ENCODE data around the gene GALNT18. TPM values are rescaled to one million over a fixed set of nuclear protein-coding genes. Genes with fewer than 3 reads are reported as not detected.

GALNT18 gene
- total RNA-seq, 2 experiments from 2014 or later = 0.69 to 0.71 TPM

- H3K4me1 Mint-ChIP-seq = no peaks in the 10 kb centered on the region
- no peaks in the 10 kb centered on the region for H3K9me3 Mint-ChIP-seq
- H3K27me3 Mint-ChIP-seq = no peaks in the 10 kb centered on the region
- no peak overlapping the region for H3K4me3 Mint-ChIP-seq
- H3K27ac Mint-ChIP-seq = no peak overlapping the region
- DNase-seq = no peak
- ChIA-PET POLR2A (no interaction called here), CTCF (interaction anchor here (0.6 kb wide), 1 partner anchor 1029 kb away, joined by 3 read pairs; no protein-coding TSS in a partner anchor)
- no peaks in the 10 kb centered on the region for H3K36me3 Mint-ChIP-seq (ENCODE audit: low read depth)
Measured at GRCh38 chr11:11427542-11427941, 194.3 kb downstream of the GALNT18 start.

- H3K27ac Mint-ChIP-seq = no peak overlapping the region
- ChIA-PET POLR2A (no interaction called here), CTCF (interaction anchor here (0.6 kb wide), 1 partner anchor 1030 kb away, joined by 3 read pairs; no protein-coding TSS in a partner anchor)
- no peaks in the 10 kb centered on the region for H3K27me3 Mint-ChIP-seq
- H3K9me3 Mint-ChIP-seq = no peaks in the 10 kb centered on the region
- H3K4me1 Mint-ChIP-seq = no peaks in the 10 kb centered on the region
- H3K4me3 Mint-ChIP-seq = no peak overlapping the region
- no peak for DNase-seq
- H3K36me3 Mint-ChIP-seq (ENCODE audit: low read depth) = no peaks in the 10 kb centered on the region
Measured at GRCh38 chr11:11427140-11427539, 194.7 kb downstream of the GALNT18 start.

- no peaks in the 10 kb centered on the region for H3K9me3 Mint-ChIP-seq
- DNase-seq = no peak
- H3K4me1 Mint-ChIP-seq = no peaks in the 10 kb centered on the region
- CTCF ChIA-PET = no interaction called here
- no peak overlapping the region for H3K27ac Mint-ChIP-seq
- H3K4me3 Mint-ChIP-seq = no peak overlapping the region
- POLR2A ChIA-PET = no interaction called here
- H3K36me3 Mint-ChIP-seq (ENCODE audit: low read depth) = no peaks in the 10 kb centered on the region
- no peaks in the 10 kb centered on the region for H3K27me3 Mint-ChIP-seq
Measured at GRCh38 chr11:11426226-11426952, 195.4 kb downstream of the GALNT18 start.

- Mint-ChIP-seq H3K4me1 (no peaks in the 10 kb centered on the region), H3K27me3 (no peaks in the 10 kb centered on the region), H3K4me3 (no peak overlapping the region), H3K36me3 (ENCODE audit: low read depth) (no peaks in the 10 kb centered on the region), H3K27ac (no peak overlapping the region), H3K9me3 (no peaks in the 10 kb centered on the region)
- ChIA-PET CTCF (no interaction called here), POLR2A (no interaction called here)
- no peak for DNase-seq
Measured at GRCh38 chr11:11425806-11426205, 196.0 kb downstream of the GALNT18 start.

- DNase-seq = no peak
- no peak overlapping the region for H3K27ac Mint-ChIP-seq
- POLR2A ChIA-PET = no interaction called here
- no peaks in the 10 kb centered on the region for H3K27me3 Mint-ChIP-seq
- no peaks in the 10 kb centered on the region for H3K9me3 Mint-ChIP-seq
- CTCF ChIA-PET = no interaction called here
- H3K4me3 Mint-ChIP-seq = no peak overlapping the region
- H3K4me1 Mint-ChIP-seq = no peaks in the 10 kb centered on the region
- no peaks in the 10 kb centered on the region for H3K36me3 Mint-ChIP-seq (ENCODE audit: low read depth)
Measured at GRCh38 chr11:11424688-11425087, 197.1 kb downstream of the GALNT18 start.

- DNase-seq = no peak
- no peak overlapping the region for H3K4me3 Mint-ChIP-seq
- H3K27ac Mint-ChIP-seq = no peak overlapping the region
- peaks cover 7% of the 10 kb centered on the region for H3K27me3 Mint-ChIP-seq
- H3K4me1 Mint-ChIP-seq = no peaks in the 10 kb centered on the region
- H3K36me3 Mint-ChIP-seq (ENCODE audit: low read depth) = no peaks in the 10 kb centered on the region
- ChIA-PET POLR2A (no interaction called here), CTCF (no interaction called here)
- H3K9me3 Mint-ChIP-seq = no peaks in the 10 kb centered on the region
Measured at GRCh38 chr11:11422411-11423128, 199.2 kb downstream of the GALNT18 start.

- Mint-ChIP-seq H3K27ac (no peak overlapping the region), H3K4me1 (peaks cover 6% of the 10 kb centered on the region), H3K36me3 (ENCODE audit: low read depth) (no peaks in the 10 kb centered on the region), H3K9me3 (no peaks in the 10 kb centered on the region), H3K4me3 (no peak overlapping the region), H3K27me3 (peaks cover 8% of the 10 kb centered on the region)
- no peak for DNase-seq
- POLR2A ChIA-PET = no interaction called here
- CTCF ChIA-PET = interaction anchor here (1.5 kb wide), 1 partner anchor 12 kb away, joined by 6 read pairs; no protein-coding TSS in a partner anchor
Measured at GRCh38 chr11:11421509-11421908, 200.3 kb downstream of the GALNT18 start.

GRCh38 chr11:11420899-11421285, 200.9 kb downstream of the GALNT18 start:
- POLR2A ChIA-PET = no interaction called here
- Mint-ChIP-seq H3K4me1 (peaks cover 10% of the 10 kb centered on the region), H3K27me3 (peaks cover 12% of the 10 kb centered on the region), H3K27ac (no peak overlapping the region), H3K9me3 (no peaks in the 10 kb centered on the region), H3K36me3 (ENCODE audit: low read depth) (no peaks in the 10 kb centered on the region), H3K4me3 (no peak overlapping the region)
- DNase-seq = no peak
- CTCF ChIA-PET = interaction anchor here (1.5 kb wide), 1 partner anchor 12 kb away, joined by 6 read pairs; no protein-coding TSS in a partner anchor

- no peak for DNase-seq
- no peak overlapping the region for H3K27ac Mint-ChIP-seq
- H3K4me1 Mint-ChIP-seq = peaks cover 10% of the 10 kb centered on the region
- H3K4me3 Mint-ChIP-seq = no peak overlapping the region
- H3K27me3 Mint-ChIP-seq = peaks cover 12% of the 10 kb centered on the region
- no peaks in the 10 kb centered on the region for H3K9me3 Mint-ChIP-seq
- ChIA-PET POLR2A (no interaction called here), CTCF (interaction anchor here (1.5 kb wide), 1 partner anchor 13 kb away, joined by 6 read pairs; no protein-coding TSS in a partner anchor)
- H3K36me3 Mint-ChIP-seq (ENCODE audit: low read depth) = no peaks in the 10 kb centered on the region
Measured at GRCh38 chr11:11420191-11420898, 201.5 kb downstream of the GALNT18 start.

GRCh38 chr11:11419747-11420146, 202.1 kb downstream of the GALNT18 start:
- H3K36me3 Mint-ChIP-seq (ENCODE audit: low read depth) = no peaks in the 10 kb centered on the region
- no peak overlapping the region for H3K27ac Mint-ChIP-seq
- ChIA-PET POLR2A (no interaction called here), CTCF (no interaction called here)
- H3K4me3 Mint-ChIP-seq = no peak overlapping the region
- no peak for DNase-seq
- no peaks in the 10 kb centered on the region for H3K9me3 Mint-ChIP-seq
- H3K27me3 Mint-ChIP-seq = peaks cover 12% of the 10 kb centered on the region
- peaks cover 10% of the 10 kb centered on the region for H3K4me1 Mint-ChIP-seq

- no peak overlapping the region for H3K4me3 Mint-ChIP-seq
- no peaks in the 10 kb centered on the region for H3K9me3 Mint-ChIP-seq
- no peaks in the 10 kb centered on the region for H3K36me3 Mint-ChIP-seq (ENCODE audit: low read depth)
- POLR2A ChIA-PET = no interaction called here
- CTCF ChIA-PET = interaction anchor here (0.9 kb wide), 1 partner anchor 10 kb away, joined by 3 read pairs; no protein-coding TSS in a partner anchor
- no peak overlapping the region for H3K27ac Mint-ChIP-seq
- no peak for DNase-seq
- H3K27me3 Mint-ChIP-seq = peaks cover 14% of the 10 kb centered on the region
- H3K4me1 Mint-ChIP-seq = peaks cover 10% of the 10 kb centered on the region
Measured at GRCh38 chr11:11416917-11417316, 204.9 kb downstream of the GALNT18 start.

GRCh38 chr11:11416502-11416901, 205.3 kb downstream of the GALNT18 start:
- no peak for DNase-seq
- CTCF ChIA-PET = interaction anchor here (0.9 kb wide), 1 partner anchor 9 kb away, joined by 3 read pairs; no protein-coding TSS in a partner anchor
- no peak overlapping the region for H3K27ac Mint-ChIP-seq
- POLR2A ChIA-PET = no interaction called here
- H3K9me3 Mint-ChIP-seq = no peaks in the 10 kb centered on the region
- no peak overlapping the region for H3K4me3 Mint-ChIP-seq
- H3K36me3 Mint-ChIP-seq (ENCODE audit: low read depth) = no peaks in the 10 kb centered on the region
- H3K27me3 Mint-ChIP-seq = peaks cover 14% of the 10 kb centered on the region
- peaks cover 10% of the 10 kb centered on the region for H3K4me1 Mint-ChIP-seq

GRCh38 chr11:11415901-11416300, 205.9 kb downstream of the GALNT18 start:
- ChIA-PET CTCF (interaction anchor here (0.9 kb wide), 1 partner anchor 9 kb away, joined by 3 read pairs; no protein-coding TSS in a partner anchor), POLR2A (no interaction called here)
- Mint-ChIP-seq H3K4me3 (no peak overlapping the region), H3K27ac (no peak overlapping the region), H3K4me1 (peaks cover 10% of the 10 kb centered on the region), H3K27me3 (peaks cover 14% of the 10 kb centered on the region), H3K9me3 (no peaks in the 10 kb centered on the region), H3K36me3 (ENCODE audit: low read depth) (no peaks in the 10 kb centered on the region)
- DNase-seq = no peak
